H9 (cell line): Measurements from ENCODE around the gene N4BP2. TPM values are rescaled to one million over a fixed set of nuclear protein-coding genes. Genes with fewer than 3 reads are reported as not detected.
"Not testable (repeated sequence)": the region's sequence is repeated elsewhere in the genome, so short reads cannot be mapped to it uniquely, and the experiment has no call there.

Source experiments
- DNase-seq: peaks from one replicate; pipeline ENCODE4 v3.0.0-alpha.2; 2017
- H2AFZ ChIP-seq: one replicate; pipeline ENCODE4 v1.6.1; 2013; ENCODE audit warnings: mild to moderate bottlenecking, low read length, control low read depth, moderate library complexity
- H2AK5ac ChIP-seq: 2 replicates; pipeline ENCODE4 v1.6.1; 2013; ENCODE audit warnings: low read length, control low read depth, mixed read lengths; ENCODE audit not compliant: insufficient read length
- H2BK120ac ChIP-seq: one replicate; pipeline ENCODE4 v1.6.1; 2013; ENCODE audit warnings: low read depth, mild to moderate bottlenecking, low read length, control low read depth, inconsistent platforms; ENCODE audit not compliant: poor library complexity, severe bottlenecking
- H2BK12ac ChIP-seq: 2 replicates; pipeline ENCODE4 v1.6.1; 2013; ENCODE audit warnings: low read length, control low read depth, mixed read lengths, low read depth; ENCODE audit not compliant: insufficient read length
- H2BK15ac ChIP-seq: 2 replicates; pipeline ENCODE4 v1.6.1; 2013; ENCODE audit warnings: low read depth, low read length, control low read depth
- H2BK20ac ChIP-seq: one replicate; pipeline ENCODE4 v1.6.1; 2013; ENCODE audit warnings: low read depth, mild to moderate bottlenecking, low read length, control low read depth, inconsistent platforms; ENCODE audit not compliant: poor library complexity, severe bottlenecking
- H2BK5ac ChIP-seq: 2 replicates; pipeline ENCODE4 v1.6.1; 2013; ENCODE audit warnings: low read length, control low read depth, mixed read lengths; ENCODE audit not compliant: insufficient read length
- H3K14ac ChIP-seq: 2 replicates; pipeline ENCODE4 v1.6.1; 2013; ENCODE audit warnings: low read length, control low read depth; ENCODE audit not compliant: insufficient read depth
- H3K18ac ChIP-seq: 2 replicates; pipeline ENCODE4 v1.6.1; 2013; ENCODE audit warnings: low read depth, mild to moderate bottlenecking, mixed read lengths, low read length, control low read depth; ENCODE audit not compliant: insufficient read length
- H3K23ac ChIP-seq: 2 replicates; pipeline ENCODE4 v1.6.1; 2013; ENCODE audit warnings: low read length, control low read depth, mixed read lengths, low read depth; ENCODE audit not compliant: insufficient read length
- H3K23me2 ChIP-seq: 2 replicates; pipeline ENCODE4 v1.6.1; 2013; ENCODE audit warnings: low read depth, mild to moderate bottlenecking, mixed read lengths, low read length, control low read depth; ENCODE audit not compliant: insufficient read length, poor library complexity, severe bottlenecking
- H3K27ac ChIP-seq: 2 replicates; pipeline ENCODE4 v1.5.1; 2013; ENCODE audit warnings: low read length, control low read depth, mixed read lengths, low read depth; ENCODE audit not compliant: insufficient read length
- H3K27me3 ChIP-seq: 2 replicates; pipeline ENCODE4 v1.6.1; 2013; ENCODE audit warnings: low read length, control low read depth, inconsistent platforms; ENCODE audit not compliant: insufficient read depth
- H3K4ac ChIP-seq: 2 replicates; pipeline ENCODE4 v1.6.1; 2013; ENCODE audit warnings: low read depth, mild to moderate bottlenecking, control low read depth, inconsistent platforms, low read length, moderate library complexity
- H3K4me1 ChIP-seq: 2 replicates; pipeline ENCODE4 v1.6.1; 2013; ENCODE audit warnings: low read length, control low read depth, inconsistent platforms; ENCODE audit not compliant: insufficient read depth
- H3K4me2 ChIP-seq: 2 replicates; pipeline ENCODE4 v1.6.1; 2013; ENCODE audit warnings: low read length, control low read depth, mixed read lengths; ENCODE audit not compliant: insufficient read length, insufficient read depth
- H3K56ac ChIP-seq: 2 replicates; pipeline ENCODE4 v1.6.1; 2013; ENCODE audit warnings: low read depth, mild to moderate bottlenecking, mixed read lengths, low read length, control low read depth; ENCODE audit not compliant: insufficient read length
- H3K79me1 ChIP-seq: 2 replicates; pipeline ENCODE4 v1.6.1; 2013; ENCODE audit warnings: low read depth, mild to moderate bottlenecking, moderate library complexity, low read length, control low read depth, inconsistent platforms; ENCODE audit not compliant: insufficient read depth, poor library complexity, severe bottlenecking
- H3K79me2 ChIP-seq: 2 replicates; pipeline ENCODE4 v1.6.1; 2013; ENCODE audit warnings: low read length, control low read depth, inconsistent platforms; ENCODE audit not compliant: insufficient read depth
- H3K9ac ChIP-seq: 2 replicates; pipeline ENCODE4 v1.6.1; 2013; ENCODE audit warnings: low read length, control low read depth, mixed read lengths; ENCODE audit not compliant: insufficient read length; ENCODE audit errors: extremely low read depth
- H3K9me3 ChIP-seq: one replicate; pipeline ENCODE4 v1.6.1; 2013; ENCODE audit warnings: low read depth, low read length, inconsistent platforms; ENCODE audit not compliant: control insufficient read depth
- H3T11ph ChIP-seq: one replicate; pipeline ENCODE4 v1.6.1; 2013; ENCODE audit warnings: mild to moderate bottlenecking, low read length, control low read depth, inconsistent platforms
- H4K20me1 ChIP-seq: one replicate; pipeline ENCODE4 v1.6.1; 2013; ENCODE audit not compliant: control insufficient read depth, insufficient read length, insufficient read depth
- H4K5ac ChIP-seq: 2 replicates; pipeline ENCODE4 v1.6.1; 2013; ENCODE audit warnings: low read depth, mild to moderate bottlenecking, mixed read lengths, low read length, control low read depth; ENCODE audit not compliant: insufficient read length
- H4K8ac ChIP-seq: replicated peaks from 2 replicates; pipeline ENCODE4 v1.6.1; 2013; ENCODE audit warnings: low read length, control low read depth, mixed read lengths, low read depth; ENCODE audit not compliant: insufficient read length
- H4K91ac ChIP-seq: 2 replicates; pipeline ENCODE4 v1.6.1; 2013; ENCODE audit warnings: low read depth, mild to moderate bottlenecking, moderate library complexity, mixed read lengths, low read length, control low read depth; ENCODE audit not compliant: insufficient read length
- H3K27ac Mint-ChIP-seq, 3 experiments: 2 replicates in 2 of 3; 3 replicates in 1 of 3; pipeline ENCODE4 v1.8.0; 2020 to 2021; ENCODE audit warnings: mixed read lengths in 3 of 3, mild to moderate bottlenecking in 1 of 3, moderate library complexity in 1 of 3
- H3K27me3 Mint-ChIP-seq: 2 replicates; pipeline ENCODE4 v1.8.0; 2021; ENCODE audit warnings: low read depth, mild to moderate bottlenecking, moderate library complexity, mixed read lengths
- H3K36me3 Mint-ChIP-seq, 3 experiments: 2 replicates in 2 of 3; 3 replicates in 1 of 3; pipeline ENCODE4 v1.8.0; 2020 to 2021; ENCODE audit warnings: low read depth in 3 of 3, mixed read lengths in 3 of 3; ENCODE audit not compliant: insufficient read depth in 1 of 3
- H3K4me1 Mint-ChIP-seq, 2 experiments: 2 replicates each; pipeline ENCODE4 v1.8.0; 2020; ENCODE audit warnings: mixed read lengths in 2 of 2
- H3K4me3 Mint-ChIP-seq, 2 experiments: 2 replicates in 1 of 2; 3 replicates in 1 of 2; pipeline ENCODE4 v1.8.0; 2020 to 2021; ENCODE audit warnings: mild to moderate bottlenecking in 2 of 2, mixed read lengths in 2 of 2, moderate library complexity in 1 of 2
- H3K9me3 Mint-ChIP-seq, 2 experiments: 2 replicates in 1 of 2; 3 replicates in 1 of 2; pipeline ENCODE4 v1.8.0; 2020; ENCODE audit warnings: mild to moderate bottlenecking in 2 of 2, mixed read lengths in 2 of 2, moderate library complexity in 1 of 2
- WGBS: extraction: QIAGEN DNeasy Blood & Tissue Kit; methylation state at CpG from one replicate; pipeline ENCODE4 v1.1.7; 2013; ENCODE audit warnings: missing lambda C conversion rate, low lambda C conversion rate, mixed read lengths; ENCODE audit not compliant: insufficient read length; ENCODE audit errors: extremely low coverage; 5-methylcytosine and 5-hydroxymethylcytosine counted together
- total RNA-seq: library from RNA; stranded (reverse); gene quantifications from 2 replicates; pipeline ENCODE4 v1.2.1, GENCODE V29; 2021
- TF ChIP-seq, protein P1 (sequence below): fragments of 200-600 bp; sonication (generic); conservative IDR thresholded peaks from 3 replicates; pipeline ENCODE4 v1.8.0; 2021; ENCODE audit warnings: antibody characterized with exemption, mild to moderate bottlenecking

N4BP2 gene
- total RNA-seq, 1 experiment from 2014 or later = 35.0 TPM

- H3K36me3 Mint-ChIP-seq = peaks cover 15 to 27% (median 23%) of the 10 kb centered on the region in 3 experiments
- no peak for DNase-seq
- no peaks in the 10 kb centered on the region; the same call in 1 of the 2 replicates for H3K79me2 ChIP-seq
- no peak overlapping the region for H2BK15ac ChIP-seq
- H3K9me3 Mint-ChIP-seq = no peaks in the 10 kb centered on the region; a peak in 1 of 5 replicates
- H3K4ac ChIP-seq = no peak overlapping the region
- no peak overlapping the region for H3K23ac ChIP-seq
- H3K9me3 ChIP-seq = no peaks in the 10 kb centered on the region
- H4K20me1 ChIP-seq = no peaks in the 10 kb centered on the region
- no peaks in the 10 kb centered on the region for H3K27me3 Mint-ChIP-seq
- WGBS = no CpG with 5 or more reads among the region's 8 CpGs
- no peak overlapping the region for H3K27ac Mint-ChIP-seq
- H3K4me2 ChIP-seq = no peak overlapping the region
- no peaks in the 10 kb centered on the region for H3K27me3 ChIP-seq
- H2AFZ ChIP-seq = no peak overlapping the region
- H3K27ac ChIP-seq = no peak overlapping the region
- H3K23me2 ChIP-seq = no peaks in the 10 kb centered on the region
- peaks cover 0 to 3% of the 10 kb centered on the region in 2 experiments; a peak in 1 of 4 replicates for H3K4me1 Mint-ChIP-seq
- no peak overlapping the region for H2BK20ac ChIP-seq
- H4K91ac ChIP-seq = no peak overlapping the region
- H2BK120ac ChIP-seq = no peak overlapping the region
- no peak overlapping the region for H3K56ac ChIP-seq
- no peaks in the 10 kb centered on the region for H3K79me1 ChIP-seq
- H3K9ac ChIP-seq = no peak overlapping the region
- H4K8ac ChIP-seq = no peak overlapping the region
- H4K5ac ChIP-seq = no peak overlapping the region
- H2BK12ac ChIP-seq = no peak overlapping the region
- no peaks in the 10 kb centered on the region for H3K4me1 ChIP-seq
- H3T11ph ChIP-seq = no peak overlapping the region
- H2BK5ac ChIP-seq = no peak overlapping the region
- TF ChIP-seq, protein P1, sequence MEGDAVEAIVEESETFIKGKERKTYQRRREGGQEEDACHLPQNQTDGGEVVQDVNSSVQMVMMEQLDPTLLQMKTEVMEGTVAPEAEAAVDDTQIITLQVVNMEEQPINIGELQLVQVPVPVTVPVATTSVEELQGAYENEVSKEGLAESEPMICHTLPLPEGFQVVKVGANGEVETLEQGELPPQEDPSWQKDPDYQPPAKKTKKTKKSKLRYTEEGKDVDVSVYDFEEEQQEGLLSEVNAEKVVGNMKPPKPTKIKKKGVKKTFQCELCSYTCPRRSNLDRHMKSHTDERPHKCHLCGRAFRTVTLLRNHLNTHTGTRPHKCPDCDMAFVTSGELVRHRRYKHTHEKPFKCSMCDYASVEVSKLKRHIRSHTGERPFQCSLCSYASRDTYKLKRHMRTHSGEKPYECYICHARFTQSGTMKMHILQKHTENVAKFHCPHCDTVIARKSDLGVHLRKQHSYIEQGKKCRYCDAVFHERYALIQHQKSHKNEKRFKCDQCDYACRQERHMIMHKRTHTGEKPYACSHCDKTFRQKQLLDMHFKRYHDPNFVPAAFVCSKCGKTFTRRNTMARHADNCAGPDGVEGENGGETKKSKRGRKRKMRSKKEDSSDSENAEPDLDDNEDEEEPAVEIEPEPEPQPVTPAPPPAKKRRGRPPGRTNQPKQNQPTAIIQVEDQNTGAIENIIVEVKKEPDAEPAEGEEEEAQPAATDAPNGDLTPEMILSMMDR = no peak
- H2AK5ac ChIP-seq = no peak overlapping the region
- no peak overlapping the region for H3K14ac ChIP-seq
- H3K4me3 Mint-ChIP-seq = no peak overlapping the region
- no peak overlapping the region for H3K18ac ChIP-seq
Observed at GRCh38 chr4:40099010-40099409, 42.4 kb downstream of the N4BP2 start.

DNA sequence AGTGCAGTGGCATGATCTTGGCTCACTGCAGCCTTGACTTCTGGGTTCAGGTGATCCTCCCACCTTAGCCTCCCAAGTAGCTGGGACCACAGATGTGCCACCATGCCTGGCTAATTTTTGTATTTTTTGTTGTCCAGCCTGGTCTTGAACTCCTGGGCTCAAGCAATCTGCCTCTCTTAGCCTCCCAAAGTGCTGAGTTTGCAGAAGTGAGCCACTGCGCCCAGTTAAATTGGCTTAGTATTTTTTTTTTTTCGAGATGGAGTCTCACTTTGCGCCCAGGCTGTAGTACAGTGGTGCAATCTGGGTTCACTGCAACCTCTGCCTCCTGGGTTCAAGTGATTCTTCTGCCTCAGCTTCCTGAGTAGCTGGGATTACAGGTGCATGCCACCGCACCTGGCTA lies 50.5 kb downstream of the N4BP2 start:
- no CpG with 5 or more reads among the region's 4 CpGs for WGBS
- not testable (repeated sequence) for H3K79me1 ChIP-seq
- H3K36me3 Mint-ChIP-seq = peaks cover 20 to 57% (median 51%) of the 10 kb centered on the region in 3 experiments

More for the DNA sequence above, 50.5 kb downstream of the N4BP2 start:
- not testable (repeated sequence) for H3K27ac ChIP-seq, H2BK20ac ChIP-seq, H4K5ac ChIP-seq, H3K23me2 ChIP-seq, H2AK5ac ChIP-seq, H4K20me1 ChIP-seq, H2AFZ ChIP-seq, DNase-seq, H3K27me3 ChIP-seq, H4K8ac ChIP-seq, H3K14ac ChIP-seq, H3K9me3 ChIP-seq, H3K9ac ChIP-seq, H3K56ac ChIP-seq, H3K4me1 ChIP-seq, H3K79me2 ChIP-seq, H3K23ac ChIP-seq, H2BK15ac ChIP-seq, H2BK120ac ChIP-seq, H3K9me3 Mint-ChIP-seq, H3K4me3 Mint-ChIP-seq, H3T11ph ChIP-seq, H3K4me1 Mint-ChIP-seq, H2BK12ac ChIP-seq, H3K18ac ChIP-seq, H4K91ac ChIP-seq, H3K4ac ChIP-seq, H3K27ac Mint-ChIP-seq, H3K27me3 Mint-ChIP-seq, H3K4me2 ChIP-seq, H2BK5ac ChIP-seq
